Left colon (tissue), 2 donors: ENCODE measurements around the gene HMGCL. TPM values are rescaled to one million over a fixed set of nuclear protein-coding genes. Genes with fewer than 3 reads are reported as not detected.

ENCODE experiments used
- ATAC-seq: fragments of 200-7000 bp; cut with Tn5 transposase; one replicate; pipeline ENCODE4 v1.9.1; 2020; ENCODE audit warnings: mild to moderate bottlenecking, moderate library complexity
- DNase-seq, 2 donors: peaks; one replicate each; pipeline ENCODE4 v3.0.0-alpha.2; 2020
- intact Hi-C, 2 donors: fragments of 100-400 bp; cut with DNase I in 1 of 2; cut with micrococcal nuclease in 1 of 2; formaldehyde crosslinking; loops; one replicate each; pipeline versions ENCODE4 v1.11.2 to v1.14.0; 2022; cut with DNase I, micrococcal nuclease
- total RNA-seq, 2 donors: library from RNA; stranded (reverse); fragmentation: NEBNext Ultra II Directional; extraction: Animal tissue kit (Norgen Biotek cat#: 25700); gene quantifications; one replicate each; pipeline ENCODE4 v1.2.1, GENCODE V29; 2021
- donor health status: DM: no; HTN: no; CAD: no.
- donor health status: DM: yes; HTN: yes; CAD: no.

Gene HMGCL
- total RNA-seq, 2 donors from 2014 or later, result 85.3 to 95.1 TPM

DNA sequence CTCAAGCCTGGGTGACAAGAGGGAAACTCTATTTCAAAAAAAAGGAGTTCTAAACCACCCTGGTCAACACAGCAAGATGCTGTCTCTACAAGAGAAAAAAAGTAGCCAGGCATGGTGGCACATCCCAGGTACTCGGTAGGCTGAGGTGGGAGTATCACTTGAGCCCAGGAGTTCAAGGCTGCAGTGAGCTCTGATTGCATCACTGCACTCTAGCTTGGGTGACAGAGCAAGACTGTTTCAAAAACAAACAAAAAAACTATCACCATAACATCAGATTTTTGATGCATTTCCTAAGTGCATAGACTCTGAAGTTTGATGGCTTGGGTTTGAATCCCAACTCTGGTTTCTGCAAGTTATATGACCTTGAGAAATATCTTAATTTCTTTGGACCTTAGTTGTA is 72.3 kb downstream of the HMGCL start:
- ATAC-seq, result no peak
- no peak for DNase-seq
- intact Hi-C loops, result no loop called here

Other genes with a start within 250 kb of the HMGCL start
- gene RPL11, start 133.6 kb downstream of the HMGCL start, total RNA-seq, result 100 to 1,000 TPM; 818 to 848 TPM
- 10 to 100 TPM; 29.6 to 34.7 TPM for gene ELOA, start 82.0 kb downstream of the HMGCL start, total RNA-seq
- gene PITHD1, start 47.0 kb downstream of the HMGCL start, total RNA-seq, result 10 to 100 TPM; 38.2 to 43.4 TPM
- gene LYPLA2, start 34.3 kb downstream of the HMGCL start, total RNA-seq, result 10 to 100 TPM; 85.3 to 97.2 TPM
- 100 to 1,000 TPM; 129 to 183 TPM for gene GALE, start 24.7 kb downstream of the HMGCL start, total RNA-seq
- 100 to 1,000 TPM; 157 to 212 TPM for gene FUCA1, start 42.9 kb upstream of the HMGCL start, total RNA-seq
- under 1 TPM; 0.09 to 0.39 TPM for gene CNR2, start 87.9 kb upstream of the HMGCL start, total RNA-seq
- 100 to 1,000 TPM; 111 to 156 TPM for gene PNRC2, start 134.4 kb upstream of the HMGCL start, total RNA-seq
- gene SRSF10, start 154.9 kb upstream of the HMGCL start, total RNA-seq, result 10 to 100 TPM; 66.5 to 84.0 TPM